ENCODE data around the gene ZNF23. TPM values are rescaled to one million over a fixed set of nuclear protein-coding genes. Genes with fewer than 3 reads are reported as not detected.
A peak's percentile ranks its signal among the peaks of the same experiment; 100 is the strongest.

Gene ZNF23
- polyA plus RNA-seq, 1 experiment: 14.8 TPM

GRCh38 chr16:71449020-71449419 is 13.0 kb downstream of the ZNF23 start:
- no peak overlapping the region for H3K4me3 ChIP-seq (ENCODE audit: low read depth, low read length)
- DNase-seq (ENCODE audit: low read depth, low spot score): no peak
- no peak overlapping the region for H3K27ac ChIP-seq (ENCODE audit: low read depth, low read length)
- ChIA-PET CTCF (no interaction called here), POLR2A (no interaction called here)
- no peak for TF ChIP-seq CTCF (IDR thresholded peaks at IDR 0.05; ENCODE audit: low read depth, low read length)
- H3K27me3 ChIP-seq (ENCODE audit: control insufficient read depth, insufficient read depth, low read length): no peaks in the 10 kb centered on the region
- H3K9me3 ChIP-seq (ENCODE audit: control insufficient read depth, insufficient read depth, low read length): peaks cover 70% of the 10 kb centered on the region

- H3K9me3 ChIP-seq (ENCODE audit: control insufficient read depth, insufficient read depth, low read length): peaks cover 70% of the 10 kb centered on the region
- no peak overlapping the region for H3K4me3 ChIP-seq (ENCODE audit: low read depth, low read length)
- H3K27me3 ChIP-seq (ENCODE audit: control insufficient read depth, insufficient read depth, low read length): no peaks in the 10 kb centered on the region
- no peak for TF ChIP-seq CTCF (IDR thresholded peaks at IDR 0.05; ENCODE audit: low read depth, low read length)
- ChIA-PET POLR2A (no interaction called here), CTCF (interaction anchor here (1.2 kb wide), 1 partner anchor 51 kb away, joined by 4 read pairs; no protein-coding TSS in a partner anchor)
- no peak for DNase-seq (ENCODE audit: low read depth, low spot score)
- H3K27ac ChIP-seq (ENCODE audit: low read depth, low read length): no peak overlapping the region
Measured at GRCh38 chr16:71448274-71448866, 13.7 kb downstream of the ZNF23 start.

- CTCF ChIA-PET: no interaction called here
- no peak for DNase-seq (ENCODE audit: low read depth, low spot score)
Measured at GRCh38 chr16:71443714-71444113, 18.3 kb downstream of the ZNF23 start.

GRCh38 chr16:71442051-71442440 is 20.0 kb downstream of the ZNF23 start, which contains the start of gene TLE7:
Gene TLE7, minus strand, starts transcription at chr16:71442054. Its CDS starts 8,730 bp downstream, at chr16:71433324.
- ChIA-PET POLR2A (no interaction called here), CTCF (no interaction called here)
- DNase-seq (ENCODE audit: low read depth, low spot score): no peak
- no peaks in the 10 kb centered on the region for H3K27me3 ChIP-seq (ENCODE audit: control insufficient read depth, insufficient read depth, low read length)
- no peak for TF ChIP-seq CTCF (IDR thresholded peaks at IDR 0.05; ENCODE audit: low read depth, low read length)
- H3K9me3 ChIP-seq (ENCODE audit: control insufficient read depth, insufficient read depth, low read length): peaks cover 59% of the 10 kb centered on the region
- H3K27ac ChIP-seq (ENCODE audit: low read depth, low read length): no peak within 1 kb of the TSS
- no peak within 1 kb of the TSS for H3K4me3 ChIP-seq (ENCODE audit: low read depth, low read length)

More at GRCh38 chr16:71443714-71444113, 18.3 kb downstream of the ZNF23 start:
- H3K9me3 ChIP-seq (ENCODE audit: control insufficient read depth, insufficient read depth, low read length): peaks cover 72% of the 10 kb centered on the region
- H3K27me3 ChIP-seq (ENCODE audit: control insufficient read depth, insufficient read depth, low read length): no peaks in the 10 kb centered on the region
- no peak overlapping the region for H3K4me3 ChIP-seq (ENCODE audit: low read depth, low read length)
- H3K27ac ChIP-seq (ENCODE audit: low read depth, low read length): no peak overlapping the region
- TF ChIP-seq CTCF (IDR thresholded peaks at IDR 0.05; ENCODE audit: low read depth, low read length): no peak
- POLR2A ChIA-PET: no interaction called here

- no peaks in the 10 kb centered on the region for H3K27me3 ChIP-seq (ENCODE audit: control insufficient read depth, insufficient read depth, low read length)
- DNase-seq (ENCODE audit: low read depth, low spot score): no peak
- H3K9me3 ChIP-seq (ENCODE audit: control insufficient read depth, insufficient read depth, low read length): peaks cover 55% of the 10 kb centered on the region
- peak; percentile 24; the same call in 1 of the 2 replicates for TF ChIP-seq CTCF (IDR thresholded peaks at IDR 0.05; ENCODE audit: low read depth, low read length)
- ChIA-PET CTCF (no interaction called here), POLR2A (no interaction called here)
- no peak overlapping the region for H3K4me3 ChIP-seq (ENCODE audit: low read depth, low read length)
- no peak overlapping the region for H3K27ac ChIP-seq (ENCODE audit: low read depth, low read length)
Measured at GRCh38 chr16:71441348-71442050, 20.5 kb downstream of the ZNF23 start.
